H1 (cell line): ENCODE measurements around the gene BAK1. TPM values are rescaled to one million over a fixed set of nuclear protein-coding genes. Genes with fewer than 3 reads are reported as not detected.

Source experiments
- MAFK ChIP-seq: IDR thresholded peaks from 2 replicates; pipeline ENCODE4 v1.6.1; 2012; ENCODE audit warnings: low read depth, mild to moderate bottlenecking, improper control_type of control experiment, low read length
- polyA plus RNA-seq, 7 experiments: library from polyadenylated mRNA; depleted of rRNA in 3 of 7; stranded (reverse) in 5 of 7; unstranded in 2 of 7; fragments of >200 nt in 5 of 7; fragments of 200-250 nt in 2 of 7; gene quantifications; 1 replicate in 5 of 7; 2 replicates in 1 of 7; 4 replicates in 1 of 7; pipeline versions ENCODE4 v1.2.1 to v1.2.3, GENCODE V29; 2011 to 2013; ENCODE audit warnings: missing spikeins in 2 of 7, mixed read lengths in 2 of 7
- total RNA-seq: library from RNA; stranded (reverse); fragmentation: NEBNext Ultra II Directional; extraction: Animal tissue kit (Norgen Biotek cat#: 25700); gene quantifications from 2 replicates; pipeline ENCODE4 v1.2.1, GENCODE V29; 2021

Gene BAK1
- total and polyA plus RNA-seq, 2 of the 8 experiments (the other 6 are each of a cell fraction or from before 2014, with no cell fraction given): 43.3 to 43.4 TPM

- no peak for TF ChIP-seq MAFK
Observed at GRCh38 chr6:33627876-33628275, 47.8 kb upstream of the BAK1 start (continued).
